T47D (cell line): Measurements from ENCODE around the gene L3MBTL3.
"Not testable (repeated sequence)": the region's sequence is repeated elsewhere in the genome, so short reads cannot be mapped to it uniquely, and the experiment has no call there.

Experiments
- DNase-seq, 2 experiments: peaks; one replicate each; pipeline versions ENCODE4 v3.0.0 to v3.0.0-alpha.2; 2011 to 2012; ENCODE audit warnings: low read depth in 1 of 2, low spot score in 1 of 2
- JUND ChIP-seq: IDR thresholded peaks from 2 replicates; pipeline ENCODE4 v1.6.1; 2012; ENCODE audit warnings: low read depth
- in situ Hi-C: cut with HindIII; loops from 2 replicates; pipeline ENCODE4 v1.10.0; 2016; ENCODE audit warnings: low sequenced_read_pairs, low pct_unique_long_range_greater_than_20kb

L3MBTL3 gene

GRCh38 chr6:130113201-130113710 lies 94.9 kb downstream of the L3MBTL3 start:
- DNase-seq: no peak
- in situ Hi-C loops: no loop called here
- no peak for TF ChIP-seq JUND

- in situ Hi-C loops: no loop called here
- TF ChIP-seq JUND: no peak
- DNase-seq: no peak
Measured at GRCh38 chr6:130115036-130115435, 96.7 kb downstream of the L3MBTL3 start.

- DNase-seq: no peak
- in situ Hi-C loops: no loop called here
- TF ChIP-seq JUND: no peak
Measured at GRCh38 chr6:130116273-130116672, 97.9 kb downstream of the L3MBTL3 start.

GRCh38 chr6:130117187-130117701 lies 98.9 kb downstream of the L3MBTL3 start:
- DNase-seq, in situ Hi-C loops: not testable (repeated sequence)

- TF ChIP-seq JUND: no peak
- DNase-seq: no peak
- in situ Hi-C loops: no loop called here
Measured at GRCh38 chr6:130118236-130118635, 99.9 kb downstream of the L3MBTL3 start.

GRCh38 chr6:130119211-130119610 lies 100.8 kb downstream of the L3MBTL3 start:
- no peak for TF ChIP-seq JUND

GRCh38 chr6:130120731-130121130 lies 102.3 kb downstream of the L3MBTL3 start:
- no peak for DNase-seq
- in situ Hi-C loops: no loop called here
- TF ChIP-seq JUND: no peak

More at GRCh38 chr6:130119211-130119610, 100.8 kb downstream of the L3MBTL3 start:
- in situ Hi-C loops: no loop called here
- no peak for DNase-seq

DNA sequence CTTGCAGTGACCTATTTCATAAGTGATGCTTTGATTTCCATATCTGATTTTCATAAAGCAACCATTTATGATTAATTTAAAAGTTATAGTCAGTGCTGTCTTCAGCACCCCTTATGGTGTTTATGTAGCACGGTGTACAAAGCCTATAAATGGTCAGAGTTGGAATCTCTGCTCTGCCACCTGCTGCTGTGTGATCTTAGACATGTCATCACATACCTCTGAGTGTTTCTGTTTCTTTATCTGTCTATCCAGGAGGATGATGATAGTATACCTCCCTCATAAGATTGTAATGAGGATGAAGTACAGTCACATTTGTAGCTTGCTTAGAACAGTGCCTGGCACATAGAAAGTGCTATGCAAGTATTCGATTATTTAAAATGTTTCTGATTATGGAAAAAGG lies 103.9 kb downstream of the L3MBTL3 start:
- DNase-seq: no peak
- in situ Hi-C loops: no loop called here
- TF ChIP-seq JUND: no peak

DNA sequence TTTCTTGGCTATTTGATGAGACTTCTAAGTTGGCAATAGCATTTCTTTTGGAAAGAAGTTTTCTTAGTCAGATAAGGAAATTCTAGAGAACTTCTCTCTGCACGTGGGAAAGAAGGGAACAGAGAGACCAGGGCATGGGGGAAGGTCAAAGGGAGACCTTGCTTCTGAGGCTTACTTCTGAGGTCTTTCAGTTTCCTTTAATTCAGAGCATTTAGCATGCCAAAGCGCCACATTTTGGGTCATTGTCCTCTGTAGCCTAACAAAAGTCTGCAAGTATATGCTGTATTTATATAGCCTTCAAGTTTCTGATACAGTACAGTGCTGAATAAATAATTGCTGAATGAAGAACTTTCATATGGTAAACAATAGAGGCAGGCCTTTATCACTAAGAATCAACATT lies 108.8 kb downstream of the L3MBTL3 start:
- in situ Hi-C loops: no loop called here
- TF ChIP-seq JUND: no peak

DNA sequence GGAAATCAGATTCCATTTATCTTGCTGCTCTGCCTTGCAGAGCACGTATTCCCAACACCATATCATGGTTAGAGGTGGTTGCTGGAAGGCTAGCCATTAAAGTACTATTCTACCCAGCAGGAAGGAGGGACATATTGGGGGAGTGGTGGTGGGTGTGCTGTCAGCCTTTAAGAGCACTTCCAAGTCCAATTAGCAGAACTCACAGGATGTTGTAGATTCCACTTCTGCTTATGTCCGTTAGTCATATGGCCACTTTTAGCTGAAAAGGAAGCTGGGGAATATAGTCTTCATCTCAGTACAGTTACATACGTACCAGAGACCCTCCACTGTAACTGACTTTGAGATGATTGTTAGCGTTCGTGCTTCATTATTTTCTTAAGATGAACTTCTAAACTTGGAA lies 109.9 kb downstream of the L3MBTL3 start:
- TF ChIP-seq JUND: no peak
- in situ Hi-C loops: no loop called here
- no peak for DNase-seq

More for the DNA sequence above, 108.8 kb downstream of the L3MBTL3 start:
- no peak for DNase-seq

DNA sequence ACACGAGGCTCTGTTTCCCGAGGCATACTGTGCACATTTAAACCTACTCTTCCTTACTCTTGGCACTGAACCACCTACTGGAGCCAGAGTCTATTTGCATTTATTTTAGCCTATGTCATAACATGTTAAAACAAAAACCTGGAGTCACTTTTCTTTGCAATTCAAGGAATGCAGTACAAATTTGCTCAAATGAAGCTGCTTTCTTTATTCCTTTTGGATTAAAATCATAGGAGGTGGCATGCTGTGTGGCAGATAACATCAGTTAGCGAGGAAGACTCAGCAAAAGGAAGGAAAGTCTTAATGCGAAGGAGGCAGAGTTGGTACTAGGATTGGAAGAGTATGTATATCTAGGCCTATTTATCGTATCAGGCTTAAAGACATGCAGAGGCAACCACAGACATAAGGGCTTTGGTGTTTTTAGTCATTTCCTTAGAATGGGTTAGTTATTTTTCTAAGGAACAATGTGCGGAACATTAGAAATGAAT lies 111.4 kb downstream of the L3MBTL3 start:
- DNase-seq: peak in 1 of 2 experiments; percentile 14
- no peak for TF ChIP-seq JUND
- in situ Hi-C loops: no loop called here

DNA sequence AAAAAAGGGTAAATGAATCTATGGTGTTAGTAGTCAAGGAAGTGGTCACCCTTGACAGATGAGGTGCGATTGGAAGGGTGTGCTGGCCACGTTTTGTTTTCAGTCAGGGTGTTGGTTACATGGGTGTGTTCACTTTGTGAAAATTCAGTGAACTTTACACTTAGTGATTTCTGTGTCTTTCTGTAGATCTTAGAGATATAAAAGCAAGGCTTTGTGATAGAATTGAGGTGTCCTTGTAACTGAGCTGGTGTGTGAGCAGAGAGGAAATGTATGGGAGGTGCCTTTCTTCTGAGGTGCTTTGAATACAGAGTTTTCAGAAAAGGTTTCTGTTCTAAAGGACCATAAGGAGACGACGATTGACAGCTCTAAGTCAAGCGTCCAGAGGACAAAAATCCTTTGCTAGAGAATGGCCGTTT lies 113.9 kb downstream of the L3MBTL3 start:
- DNase-seq: no peak
- no peak for TF ChIP-seq JUND
- in situ Hi-C loops: no loop called here

DNA sequence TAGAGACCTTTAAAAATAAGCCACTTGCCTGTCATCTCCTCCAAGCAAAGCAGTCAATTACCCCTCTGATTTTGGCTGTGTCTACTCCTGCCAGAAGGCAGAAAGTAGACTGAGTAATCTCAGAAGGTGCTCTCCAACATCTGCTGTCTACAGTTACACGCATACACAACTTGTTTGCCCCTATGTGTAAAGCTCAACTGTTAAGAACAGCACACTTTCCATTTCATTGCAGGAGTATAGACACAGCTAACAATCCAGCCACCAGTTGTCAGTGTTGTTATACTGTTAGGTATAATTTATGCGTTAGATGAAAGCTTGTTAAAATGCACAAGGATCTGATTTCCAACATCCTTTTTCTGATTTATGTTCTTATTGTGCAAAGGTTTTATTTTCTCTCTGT lies 116.2 kb downstream of the L3MBTL3 start:
- in situ Hi-C loops: no loop called here
- no peak for DNase-seq
- no peak for TF ChIP-seq JUND

GRCh38 chr6:130136798-130137197 lies 118.4 kb downstream of the L3MBTL3 start:
- in situ Hi-C loops: no loop called here
- no peak for DNase-seq
- no peak for TF ChIP-seq JUND
